Endothelial cell of umbilical vein (primary cell): ENCODE data around the gene CYP3A5. TPM values are rescaled to one million over a fixed set of nuclear protein-coding genes. Genes with fewer than 3 reads are reported as not detected.

Source experiments
- BruUV-seq: library from RNA; stranded (reverse); fragments of 400-500 nt; replicated peaks from 2 replicates; lab custom pipeline; 2021; lab: Mats Ljungman, UMichigan
- CTCF ChIA-PET: fragments of 300-600, 350-600 bp; sonication (Branson Sonifier 250); formaldehyde crosslinking; loops from one replicate; lab custom pipeline; 2021; ENCODE audit warnings: antibody characterized with exemption, inconsistent platforms; lab: Charles Lee
- POLR2A ChIA-PET: fragments of 300-600, 350-600 bp; sonication (Branson Sonifier 250); formaldehyde crosslinking; loops from one replicate; lab custom pipeline; 2021; ENCODE audit warnings: antibody characterized with exemption, inconsistent platforms; lab: Charles Lee
- DNase-seq: peaks from one replicate; pipeline ENCODE4 v3.0.0-alpha.2; 2011; ENCODE audit warnings: low read depth, low spot score
- FAIRE-seq: peaks from 2 replicates; lab custom pipeline; 2011; peaks lifted over from hg19 to GRCh38; lab: Jason Lieb, UNC
- H2AFZ ChIP-seq: 2 replicates; pipeline ENCODE4 v1.6.0; 2012; ENCODE audit warnings: low read depth, low read length, control low read depth, inconsistent platforms
- H3K27ac ChIP-seq: 2 replicates; pipeline ENCODE4 v1.5.1; 2011; ENCODE audit warnings: low read depth, mild to moderate bottlenecking, control low read depth, low read length, moderate library complexity; ENCODE audit not compliant: insufficient read depth
- H3K27me3 ChIP-seq, 2 experiments: 2 replicates each; pipeline versions ENCODE4 v1.6.0 to v1.6.1; 2011; ENCODE audit warnings: low read length in 2 of 2, mixed read lengths in 1 of 2; ENCODE audit not compliant: control insufficient read depth in 2 of 2, insufficient read depth in 2 of 2
- H3K36me3 ChIP-seq, 2 experiments: 2 replicates in 1 of 2; 3 replicates in 1 of 2; pipeline ENCODE4 v1.5.1; 2011; ENCODE audit warnings: low read length in 2 of 2, mild to moderate bottlenecking in 1 of 2, moderate library complexity in 1 of 2; ENCODE audit not compliant: control insufficient read depth in 2 of 2, insufficient read depth in 2 of 2; ENCODE audit errors: extremely low read depth in 1 of 2
- H3K4me1 ChIP-seq: 3 replicates; pipeline ENCODE4 v1.5.1; 2011; ENCODE audit warnings: mild to moderate bottlenecking, low read length; ENCODE audit not compliant: control insufficient read depth, insufficient read depth; ENCODE audit errors: extremely low read depth
- H3K4me2 ChIP-seq: 2 replicates; pipeline ENCODE4 v1.6.1; 2011; ENCODE audit warnings: low read length, control low read depth, mixed read lengths; ENCODE audit not compliant: insufficient read depth
- H3K4me3 ChIP-seq, 3 experiments: fragments of 200-600 bp in 1 of 3; sonication (generic), shearing (Covaris generic) in 1 of 3; replicated peaks in 1 of 3; 2 replicates each; pipeline ENCODE4 v1.5.1; 2011 to 2016; ENCODE audit warnings: control low read depth in 3 of 3, low read length in 3 of 3, mild to moderate bottlenecking in 2 of 3, inconsistent platforms in 1 of 3, low read depth in 1 of 3, moderate library complexity in 1 of 3; ENCODE audit not compliant: insufficient read depth in 1 of 3
- H3K79me2 ChIP-seq: 2 replicates; pipeline ENCODE4 v1.6.0; 2012; ENCODE audit warnings: low read length, inconsistent platforms; ENCODE audit not compliant: control insufficient read depth, insufficient read depth
- H3K9ac ChIP-seq: replicated peaks from 2 replicates; pipeline ENCODE3; 2011; ENCODE audit warnings: low read length, control low read depth; ENCODE audit not compliant: insufficient read depth; ENCODE audit errors: extremely low read depth
- H3K9me1 ChIP-seq: replicated peaks from 3 replicates; pipeline ENCODE4 v1.6.0; 2011; ENCODE audit warnings: mild to moderate bottlenecking, low read length; ENCODE audit not compliant: control insufficient read depth, insufficient read depth; ENCODE audit errors: extremely low read depth
- H3K9me3 ChIP-seq: replicated peaks from 2 replicates; pipeline ENCODE4 v1.5.1; 2012; ENCODE audit warnings: low read length, inconsistent platforms; ENCODE audit not compliant: control insufficient read depth, insufficient read depth
- H4K20me1 ChIP-seq: replicated peaks from 2 replicates; pipeline ENCODE3; 2011; ENCODE audit warnings: mild to moderate bottlenecking, low read length; ENCODE audit not compliant: control insufficient read depth, insufficient read depth; ENCODE audit errors: extremely low read depth
- CTCF ChIP-seq, 2 donors: IDR thresholded peaks; 1 replicate in 1 of 2; 2 replicates in 1 of 2; pipeline ENCODE4 v1.5.1; 2011; ENCODE audit warnings: low read length in 2 of 2, mild to moderate bottlenecking in 2 of 2, moderate library complexity in 2 of 2, control low read depth in 1 of 2, inconsistent platforms in 1 of 2, low read depth in 1 of 2; ENCODE audit not compliant: insufficient read depth in 1 of 2; ENCODE audit errors: extremely low read depth in 1 of 2
- EZH2 ChIP-seq: IDR thresholded peaks from 2 replicates; pipeline ENCODE4 v1.6.1; 2012; ENCODE audit warnings: borderline replicate concordance, low read depth, mild to moderate bottlenecking, moderate library complexity, low read length, inconsistent platforms; ENCODE audit not compliant: severe bottlenecking
- FOS ChIP-seq: IDR thresholded peaks from 2 replicates; pipeline ENCODE4 v1.6.1; 2011; ENCODE audit warnings: mild to moderate bottlenecking, low read length, moderate library complexity, borderline replicate concordance; ENCODE audit not compliant: insufficient read depth
- GATA2 ChIP-seq: IDR thresholded peaks from 2 replicates; pipeline ENCODE4 v1.7.0; 2011; ENCODE audit warnings: low read depth, mild to moderate bottlenecking, moderate library complexity, mixed read lengths, low read length; ENCODE audit not compliant: insufficient read length, insufficient read depth
- JUN ChIP-seq: IDR thresholded peaks from 2 replicates; pipeline ENCODE4 v1.6.1; 2011; ENCODE audit warnings: borderline replicate concordance, low read depth; ENCODE audit not compliant: insufficient read length, insufficient read depth
- MAX ChIP-seq: IDR thresholded peaks from 2 replicates; pipeline ENCODE4 v1.6.1; 2011; ENCODE audit not compliant: insufficient read depth, insufficient read length
- MYC ChIP-seq: IDR thresholded peaks from one replicate; pipeline ENCODE4 v1.6.1; 2011; ENCODE audit warnings: mild to moderate bottlenecking, low read depth, low read length
- POLR2A ChIP-seq: IDR thresholded peaks from 2 replicates; pipeline ENCODE4 v1.6.1; 2012; ENCODE audit warnings: low read depth, mild to moderate bottlenecking, control low read depth, low read length
- POLR2AphosphoS5 ChIP-seq: IDR thresholded peaks from 2 replicates; pipeline ENCODE4 v1.6.1; 2012; ENCODE audit warnings: low read depth, mild to moderate bottlenecking, control low read depth, low read length, moderate library complexity; ENCODE audit not compliant: insufficient read depth
- dilution Hi-C: fragments of 300-500 bp; cut with MboI; formaldehyde crosslinking; loops from one replicate; pipeline ENCODE4 v1.15.0; 2019; ENCODE audit warnings: low sequenced_read_pairs; ENCODE audit not compliant: extremely low pct_ligation_motif_present
- intact Hi-C: fragments of 100-400 bp; cut with micrococcal nuclease; formaldehyde crosslinking; loops from one replicate; pipeline ENCODE4 v1.10.0; 2022
- polyA plus RNA-seq, 4 experiments: library from polyadenylated mRNA; depleted of rRNA in 3 of 4; stranded (reverse) in 3 of 4; unstranded in 1 of 4; fragments of >200 nt; gene quantifications; 2 replicates each; pipeline versions ENCODE4 v1.2.1 to v1.2.3, GENCODE V29; 2011 to 2012; ENCODE audit warnings: missing spikeins in 1 of 4
- total RNA-seq: library from RNA; stranded (reverse); gene quantifications from 2 replicates; pipeline ENCODE4 v1.2.3, GENCODE V29; 2021

CYP3A5 gene
- total and polyA plus RNA-seq, 2 donors (not counting 3 experiments of a cell fraction or from before 2014, with no cell fraction given) = not detected

- no TSS peak for BruUV-seq
- no peaks in the 10 kb centered on the region for H4K20me1 ChIP-seq
- H3K79me2 ChIP-seq = no peaks in the 10 kb centered on the region
- H3K9me3 ChIP-seq = no peaks in the 10 kb centered on the region
- no peak overlapping the region for H2AFZ ChIP-seq
- H3K4me1 ChIP-seq = no peaks in the 10 kb centered on the region
- dilution Hi-C loops = no loop called here
- FAIRE-seq = no peak
- no peak for TF ChIP-seq GATA2
- TF ChIP-seq POLR2AphosphoS5 = no peak
- no peak for TF ChIP-seq POLR2A
- TF ChIP-seq CTCF (IDR thresholded peaks at IDR 0.05; ENCODE audit: extremely low read depth in 1 of 2, insufficient read depth in 1 of 2, low read depth in 1 of 2, low read length in 2 of 2) = no peak
- no peak for TF ChIP-seq FOS
- no peak for TF ChIP-seq MAX
- no peak for TF ChIP-seq EZH2
- TF ChIP-seq JUN = no peak
- TF ChIP-seq MYC = no peak
- ChIA-PET POLR2A (no interaction called here), CTCF (interaction anchor here (0.5 kb wide), 1 partner anchor 353 kb away, joined by 5 read pairs; no protein-coding TSS in a partner anchor)
- H3K9ac ChIP-seq = no peak overlapping the region
- no peaks in the 10 kb centered on the region for H3K36me3 ChIP-seq
- no peaks in the 10 kb centered on the region for H3K9me1 ChIP-seq
- intact Hi-C loops = no loop called here
- H3K27ac ChIP-seq = no peak overlapping the region
- no peak overlapping the region for H3K4me3 ChIP-seq
- no peak for DNase-seq
- H3K27me3 ChIP-seq = no peaks in the 10 kb centered on the region
- no peak overlapping the region for H3K4me2 ChIP-seq
Measured at GRCh38 chr7:99668541-99668940, 11.3 kb downstream of the CYP3A5 start.
